CD4-positive, CD25-positive, alpha-beta regulatory T cell (primary cell): ENCODE data around the gene ZNF112. TPM values are rescaled to one million over a fixed set of nuclear protein-coding genes. Genes with fewer than 3 reads are reported as not detected.
"Not testable (repeated sequence)": the region's sequence is repeated elsewhere in the genome, so short reads cannot be mapped to it uniquely, and the experiment has no call there.

ENCODE experiments used
- ATAC-seq, 2 donors: fragments of 150-1000 bp; cut with Tn5 transposase; one replicate each; pipeline ENCODE4 v1.10.0; 2021; ENCODE audit warnings: low read depth in 2 of 2, moderate number of reproducible peaks in 2 of 2, moderate library complexity in 1 of 2
- DNase-seq, 3 donors: peaks; one replicate each; pipeline versions ENCODE4 v3.0.0 to v3.0.0-alpha.2; 2012 to 2022; ENCODE audit warnings: mixed read lengths in 1 of 3
- H3K27ac ChIP-seq: one replicate; pipeline ENCODE4 v1.7.0; 2013; ENCODE audit warnings: mild to moderate bottlenecking, low read length; ENCODE audit not compliant: insufficient read depth, poor library complexity, severe bottlenecking
- H3K27me3 ChIP-seq: one replicate; pipeline ENCODE4 v1.7.0; 2013; ENCODE audit warnings: low read length; ENCODE audit not compliant: control insufficient read depth, insufficient read depth
- H3K36me3 ChIP-seq: one replicate; pipeline ENCODE4 v1.7.0; 2013; ENCODE audit warnings: mild to moderate bottlenecking, low read length, moderate library complexity; ENCODE audit not compliant: control insufficient read depth, insufficient read depth
- H3K4me1 ChIP-seq: 2 replicates; pipeline ENCODE4 v1.7.0; 2013; ENCODE audit warnings: mild to moderate bottlenecking, low read length; ENCODE audit not compliant: insufficient read depth, control insufficient read depth, poor library complexity, severe bottlenecking
- H3K4me3 ChIP-seq: one replicate; pipeline ENCODE4 v1.7.0; 2013; ENCODE audit warnings: low read depth, mild to moderate bottlenecking, low read length, moderate library complexity
- H3K9me3 ChIP-seq, 2 experiments: 1 replicate in 1 of 2; 2 replicates in 1 of 2; pipeline ENCODE4 v1.7.0; 2013; ENCODE audit warnings: low read length in 2 of 2, mild to moderate bottlenecking in 1 of 2, moderate library complexity in 1 of 2; ENCODE audit not compliant: control insufficient read depth in 2 of 2
- H3K27ac Mint-ChIP-seq, 3 donors: one replicate each; pipeline ENCODE4 v1.8.0; 2020 to 2022; ENCODE audit warnings: mild to moderate bottlenecking in 3 of 3, mixed read lengths in 3 of 3, moderate library complexity in 2 of 3
- H3K27me3 Mint-ChIP-seq: one replicate; pipeline ENCODE4 v1.8.0; 2022; ENCODE audit warnings: mild to moderate bottlenecking, mixed read lengths
- H3K36me3 Mint-ChIP-seq: one replicate; pipeline ENCODE4 v1.8.0; 2020; ENCODE audit warnings: mixed read lengths
- H3K4me1 Mint-ChIP-seq, 4 donors: one replicate each; pipeline ENCODE4 v1.8.0; 2020 to 2022; ENCODE audit warnings: mixed read lengths in 4 of 4, mild to moderate bottlenecking in 1 of 4
- H3K4me3 Mint-ChIP-seq, 4 donors: one replicate each; pipeline ENCODE4 v1.8.0; 2020 to 2022; ENCODE audit warnings: mild to moderate bottlenecking in 4 of 4, mixed read lengths in 4 of 4, moderate library complexity in 3 of 4
- H3K9me3 Mint-ChIP-seq, 7 donors: one replicate each; pipeline ENCODE4 v1.8.0; 2020 to 2022; ENCODE audit warnings: mixed read lengths in 7 of 7, mild to moderate bottlenecking in 3 of 7, moderate library complexity in 2 of 7
- polyA plus RNA-seq, 4 donors: library from polyadenylated mRNA; unstranded; fragments of 300-500 nt; fragmentation: Illumina TruSeq; gene quantifications; one replicate each; pipeline ENCODE4 v1.2.3, GENCODE V29; 2021
- total RNA-seq: library from RNA; stranded (reverse); gene quantifications from one replicate; pipeline ENCODE4 v1.2.3, GENCODE V29; 2022

The ZNF112 gene
- total and polyA plus RNA-seq, 5 donors from 2014 or later, result 0.25 to 0.46 TPM; not detected in 3

GRCh38 chr19:44345959-44346358 lies 10.5 kb downstream of the ZNF112 start:
- no peak overlapping the region for H3K27ac Mint-ChIP-seq
- no peaks in the 10 kb centered on the region for H3K4me1 Mint-ChIP-seq
- ATAC-seq (no peak), DNase-seq (no peak)
- no peaks in the 10 kb centered on the region for H3K27me3 Mint-ChIP-seq
- no peak overlapping the region for H3K4me3 Mint-ChIP-seq
- H3K9me3 Mint-ChIP-seq, result peaks cover 2 to 51% (median 11%) of the 10 kb centered on the region in 7 donors
- Histone ChIP-seq H3K36me3 (no peaks in the 10 kb centered on the region), H3K4me3 (no peak overlapping the region), H3K27ac (no peak overlapping the region), H3K4me1 (no peaks in the 10 kb centered on the region), H3K27me3 (no peaks in the 10 kb centered on the region), H3K9me3 (peaks cover 14 to 25% of the 10 kb centered on the region in 2 experiments)
- no peaks in the 10 kb centered on the region for H3K36me3 Mint-ChIP-seq

- no peak overlapping the region for H3K4me3 ChIP-seq
- no peak for ATAC-seq
- Mint-ChIP-seq H3K4me3 (peak overlapping the region in 1 of 4 donors; percentile 34), H3K36me3 (no peaks in the 10 kb centered on the region), H3K27me3 (no peaks in the 10 kb centered on the region), H3K4me1 (no peaks in the 10 kb centered on the region), H3K9me3 (peaks cover 0 to 43% (median 9%) of the 10 kb centered on the region in 7 donors), H3K27ac (no peak overlapping the region)
- no peaks in the 10 kb centered on the region for H3K4me1 ChIP-seq
- H3K9me3 ChIP-seq, result peaks cover 12 to 21% of the 10 kb centered on the region in 2 experiments
- no peaks in the 10 kb centered on the region for H3K27me3 ChIP-seq
- no peaks in the 10 kb centered on the region for H3K36me3 ChIP-seq
- no peak overlapping the region for H3K27ac ChIP-seq
- DNase-seq, result no peak
Measured at GRCh38 chr19:44344255-44344654, 12.2 kb downstream of the ZNF112 start.

- Histone ChIP-seq H3K4me3 (no peak overlapping the region), H3K27ac (no peak overlapping the region), H3K36me3 (no peaks in the 10 kb centered on the region), H3K9me3 (peaks cover 8 to 11% of the 10 kb centered on the region in 2 experiments), H3K4me1 (no peaks in the 10 kb centered on the region), H3K27me3 (no peaks in the 10 kb centered on the region)
- no peak for ATAC-seq
- H3K27ac Mint-ChIP-seq, result no peak overlapping the region
- no peak for DNase-seq
- H3K36me3 Mint-ChIP-seq, result no peaks in the 10 kb centered on the region
- no peaks in the 10 kb centered on the region for H3K27me3 Mint-ChIP-seq
- H3K4me3 Mint-ChIP-seq, result no peak overlapping the region
- no peaks in the 10 kb centered on the region for H3K4me1 Mint-ChIP-seq
- H3K9me3 Mint-ChIP-seq, result peaks cover 0 to 42% (median 9%) of the 10 kb centered on the region in 7 donors
Measured at GRCh38 chr19:44341794-44342193, 14.7 kb downstream of the ZNF112 start.

- H3K4me3 ChIP-seq, H3K4me1 ChIP-seq, DNase-seq, H3K36me3 Mint-ChIP-seq, H3K4me1 Mint-ChIP-seq, H3K36me3 ChIP-seq, H3K4me3 Mint-ChIP-seq, H3K27me3 Mint-ChIP-seq, ATAC-seq, H3K27ac ChIP-seq, H3K27ac Mint-ChIP-seq, H3K27me3 ChIP-seq: not testable (repeated sequence)
- peaks cover 27 to 41% of the 10 kb centered on the region in 2 experiments for H3K9me3 ChIP-seq
- H3K9me3 Mint-ChIP-seq, result peaks cover 0 to 62% (median 16%) of the 10 kb centered on the region in 7 donors
Measured at GRCh38 chr19:44334639-44335038, 21.8 kb downstream of the ZNF112 start.

DNA sequence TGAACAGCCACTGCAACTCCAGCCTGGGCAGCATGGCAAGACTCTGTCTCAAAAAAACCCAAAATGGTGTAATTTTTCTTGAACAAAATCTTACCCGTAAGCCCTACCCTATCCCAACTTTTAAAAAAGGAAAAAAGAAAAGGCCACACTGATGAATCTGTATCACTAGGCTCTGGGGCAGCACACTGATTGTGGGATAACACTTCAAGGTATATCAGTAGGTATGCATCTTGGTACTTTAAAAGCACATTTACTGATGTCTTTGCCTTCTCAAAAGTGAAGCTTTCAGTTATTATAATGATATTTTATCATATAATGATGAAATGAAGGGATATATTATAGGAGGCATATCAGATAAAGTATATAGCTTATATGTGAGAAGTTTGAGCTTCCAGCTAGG lies 24.3 kb downstream of the ZNF112 start:
- H3K4me1 Mint-ChIP-seq, result no peaks in the 10 kb centered on the region
- DNase-seq, result no peak
- ATAC-seq, result no peak
- no peak overlapping the region for H3K27ac ChIP-seq
- H3K4me3 Mint-ChIP-seq, result no peak overlapping the region
- H3K4me3 ChIP-seq, result no peak overlapping the region
- H3K36me3 Mint-ChIP-seq, result no peaks in the 10 kb centered on the region
- H3K9me3 ChIP-seq, result peaks cover 23 to 42% of the 10 kb centered on the region in 2 experiments
- peaks cover 0 to 71% (median 24%) of the 10 kb centered on the region in 7 donors for H3K9me3 Mint-ChIP-seq
- no peak overlapping the region for H3K27ac Mint-ChIP-seq
- no peaks in the 10 kb centered on the region for H3K4me1 ChIP-seq
- H3K27me3 Mint-ChIP-seq, result no peaks in the 10 kb centered on the region
- H3K27me3 ChIP-seq, result no peaks in the 10 kb centered on the region
- no peaks in the 10 kb centered on the region for H3K36me3 ChIP-seq

DNA sequence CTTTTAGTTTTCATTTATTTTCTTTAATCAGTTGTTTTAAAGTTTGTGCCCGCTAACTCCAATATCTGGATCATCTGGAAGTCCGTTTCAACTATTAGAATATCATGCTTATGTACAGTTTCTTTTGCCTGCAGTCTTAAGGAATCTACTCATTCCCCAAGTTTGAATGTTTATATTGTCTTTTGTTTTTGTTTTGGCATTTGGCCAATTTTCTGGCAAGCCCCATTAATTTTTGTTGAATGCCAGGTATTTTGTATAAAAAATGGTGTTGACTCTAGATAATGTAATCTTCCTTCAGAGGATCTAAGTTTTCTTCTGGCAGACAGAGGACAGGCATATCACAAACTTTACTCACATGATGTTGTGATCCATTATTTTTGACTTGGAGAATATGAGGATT lies 40.6 kb downstream of the ZNF112 start:
- Mint-ChIP-seq H3K9me3 (peaks cover 10 to 42% (median 15%) of the 10 kb centered on the region in 7 donors), H3K4me3 (no peak overlapping the region), H3K4me1 (peaks cover 0 to 5% (median 0%) of the 10 kb centered on the region in 4 donors), H3K36me3 (peaks cover 4% of the 10 kb centered on the region), H3K27me3 (peaks cover 8% of the 10 kb centered on the region), H3K27ac (no peak overlapping the region)
- Histone ChIP-seq H3K4me3 (no peak overlapping the region), H3K27ac (no peak overlapping the region), H3K9me3 (peaks cover 7 to 11% of the 10 kb centered on the region in 2 experiments), H3K27me3 (no peaks in the 10 kb centered on the region), H3K36me3 (no peaks in the 10 kb centered on the region), H3K4me1 (no peaks in the 10 kb centered on the region)
- ATAC-seq (no peak), DNase-seq (no peak)

- ATAC-seq (no peak), DNase-seq (no peak)
- no peaks in the 10 kb centered on the region for H3K4me1 ChIP-seq
- H3K9me3 ChIP-seq, result peaks cover 9 to 10% of the 10 kb centered on the region in 2 experiments
- Mint-ChIP-seq H3K9me3 (peaks cover 2 to 35% (median 14%) of the 10 kb centered on the region in 7 donors), H3K27me3 (peaks cover 13% of the 10 kb centered on the region), H3K27ac (no peak overlapping the region), H3K36me3 (peaks cover 8% of the 10 kb centered on the region), H3K4me3 (no peak overlapping the region), H3K4me1 (peaks cover 0 to 5% (median 0%) of the 10 kb centered on the region in 4 donors)
- no peaks in the 10 kb centered on the region for H3K27me3 ChIP-seq
- no peaks in the 10 kb centered on the region for H3K36me3 ChIP-seq
- no peak overlapping the region for H3K27ac ChIP-seq
- no peak overlapping the region for H3K4me3 ChIP-seq
Measured at GRCh38 chr19:44313231-44313630, 43.2 kb downstream of the ZNF112 start.

DNA sequence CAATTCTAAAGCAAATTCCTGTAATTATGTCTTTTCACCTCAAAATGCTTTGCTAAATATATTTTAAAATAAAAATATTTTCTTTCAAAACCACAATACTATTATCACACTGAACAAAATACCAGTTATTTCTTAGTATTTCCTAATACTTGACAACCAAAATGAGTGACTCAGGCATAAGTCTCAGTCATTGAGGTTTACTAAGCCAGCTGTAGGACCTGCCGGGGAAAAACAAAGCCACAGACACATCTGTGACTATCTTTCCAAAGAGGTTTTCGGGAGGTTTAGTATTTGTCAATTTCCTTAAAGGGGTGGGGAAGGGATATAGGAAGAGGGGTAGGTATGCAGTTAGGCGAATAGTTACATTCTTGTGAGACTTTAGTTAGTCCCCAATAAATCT lies 48.5 kb downstream of the ZNF112 start:
- Mint-ChIP-seq H3K27ac (no peak overlapping the region), H3K36me3 (peaks cover 4% of the 10 kb centered on the region), H3K27me3 (peaks cover 6% of the 10 kb centered on the region), H3K9me3 (peaks cover 0 to 12% (median 7%) of the 10 kb centered on the region in 7 donors), H3K4me1 (peaks cover 6 to 23% (median 16%) of the 10 kb centered on the region in 4 donors), H3K4me3 (peak overlapping the region in 1 of 4 donors; percentile 21)
- H3K9me3 ChIP-seq, result peaks cover 0 to 8% of the 10 kb centered on the region in 2 experiments
- no peaks in the 10 kb centered on the region for H3K36me3 ChIP-seq
- ATAC-seq (no peak), DNase-seq (no peak)
- no peaks in the 10 kb centered on the region for H3K27me3 ChIP-seq
- no peak overlapping the region for H3K4me3 ChIP-seq
- no peak overlapping the region for H3K27ac ChIP-seq
- peaks cover 17% of the 10 kb centered on the region for H3K4me1 ChIP-seq
